OCI-LY7 (cell line): Measurements from ENCODE around the gene HMCN1.

ENCODE experiments used
- EZH2phosphoT487 ChIP-seq: fragments of 200-600 bp; sonication (generic); IDR thresholded peaks from 2 replicates; pipeline ENCODE4 v1.6.1; 2018; ENCODE audit warnings: low read depth, borderline replicate concordance, mild to moderate bottlenecking, mixed run types, antibody characterized with exemption, low read length, moderate library complexity, mixed read lengths
- TF ChIP-seq, protein P1 (sequence below): fragments of 200-600 bp; sonication (generic); conservative IDR thresholded peaks from 2 replicates; pipeline ENCODE4 v1.5.1; 2014; ENCODE audit warnings: mild to moderate bottlenecking, antibody characterized with exemption, low read length, moderate library complexity, mixed read lengths

DNA sequence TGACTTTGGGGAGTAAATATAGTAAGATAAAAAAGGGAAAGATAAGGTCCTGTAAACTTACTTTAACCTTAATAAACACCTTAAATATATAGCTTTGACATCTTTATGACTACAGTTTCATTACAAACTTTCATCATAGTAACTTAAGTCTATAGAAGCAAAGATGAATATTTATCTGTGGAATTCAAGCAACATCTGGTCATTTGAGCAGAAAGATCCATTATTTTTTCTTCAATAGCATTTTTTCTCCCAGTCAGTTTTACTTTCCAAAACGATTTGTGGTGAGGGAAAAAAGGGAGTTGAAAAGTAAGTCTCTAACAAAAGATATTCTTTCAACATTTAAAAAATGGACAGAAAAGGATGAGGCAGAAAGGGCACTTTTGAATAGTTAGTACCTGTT is 69.0 kb downstream of the HMCN1 start:
- TF ChIP-seq, protein P1, sequence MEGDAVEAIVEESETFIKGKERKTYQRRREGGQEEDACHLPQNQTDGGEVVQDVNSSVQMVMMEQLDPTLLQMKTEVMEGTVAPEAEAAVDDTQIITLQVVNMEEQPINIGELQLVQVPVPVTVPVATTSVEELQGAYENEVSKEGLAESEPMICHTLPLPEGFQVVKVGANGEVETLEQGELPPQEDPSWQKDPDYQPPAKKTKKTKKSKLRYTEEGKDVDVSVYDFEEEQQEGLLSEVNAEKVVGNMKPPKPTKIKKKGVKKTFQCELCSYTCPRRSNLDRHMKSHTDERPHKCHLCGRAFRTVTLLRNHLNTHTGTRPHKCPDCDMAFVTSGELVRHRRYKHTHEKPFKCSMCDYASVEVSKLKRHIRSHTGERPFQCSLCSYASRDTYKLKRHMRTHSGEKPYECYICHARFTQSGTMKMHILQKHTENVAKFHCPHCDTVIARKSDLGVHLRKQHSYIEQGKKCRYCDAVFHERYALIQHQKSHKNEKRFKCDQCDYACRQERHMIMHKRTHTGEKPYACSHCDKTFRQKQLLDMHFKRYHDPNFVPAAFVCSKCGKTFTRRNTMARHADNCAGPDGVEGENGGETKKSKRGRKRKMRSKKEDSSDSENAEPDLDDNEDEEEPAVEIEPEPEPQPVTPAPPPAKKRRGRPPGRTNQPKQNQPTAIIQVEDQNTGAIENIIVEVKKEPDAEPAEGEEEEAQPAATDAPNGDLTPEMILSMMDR = no peak
- TF ChIP-seq EZH2phosphoT487 = no peak
